NCI-H526 treated with DMSO at 0.1 percent for 48 hours (cell line): Measurements from ENCODE around the gene DKK3.
"Not testable (repeated sequence)": the region's sequence is repeated elsewhere in the genome, so short reads cannot be mapped to it uniquely, and the experiment has no call there.

ENCODE experiments used
- DNase-seq: peaks from one replicate; lab custom pipeline; 2025; lab: John Stamatoyannopoulos, UW

DKK3 gene

DNA sequence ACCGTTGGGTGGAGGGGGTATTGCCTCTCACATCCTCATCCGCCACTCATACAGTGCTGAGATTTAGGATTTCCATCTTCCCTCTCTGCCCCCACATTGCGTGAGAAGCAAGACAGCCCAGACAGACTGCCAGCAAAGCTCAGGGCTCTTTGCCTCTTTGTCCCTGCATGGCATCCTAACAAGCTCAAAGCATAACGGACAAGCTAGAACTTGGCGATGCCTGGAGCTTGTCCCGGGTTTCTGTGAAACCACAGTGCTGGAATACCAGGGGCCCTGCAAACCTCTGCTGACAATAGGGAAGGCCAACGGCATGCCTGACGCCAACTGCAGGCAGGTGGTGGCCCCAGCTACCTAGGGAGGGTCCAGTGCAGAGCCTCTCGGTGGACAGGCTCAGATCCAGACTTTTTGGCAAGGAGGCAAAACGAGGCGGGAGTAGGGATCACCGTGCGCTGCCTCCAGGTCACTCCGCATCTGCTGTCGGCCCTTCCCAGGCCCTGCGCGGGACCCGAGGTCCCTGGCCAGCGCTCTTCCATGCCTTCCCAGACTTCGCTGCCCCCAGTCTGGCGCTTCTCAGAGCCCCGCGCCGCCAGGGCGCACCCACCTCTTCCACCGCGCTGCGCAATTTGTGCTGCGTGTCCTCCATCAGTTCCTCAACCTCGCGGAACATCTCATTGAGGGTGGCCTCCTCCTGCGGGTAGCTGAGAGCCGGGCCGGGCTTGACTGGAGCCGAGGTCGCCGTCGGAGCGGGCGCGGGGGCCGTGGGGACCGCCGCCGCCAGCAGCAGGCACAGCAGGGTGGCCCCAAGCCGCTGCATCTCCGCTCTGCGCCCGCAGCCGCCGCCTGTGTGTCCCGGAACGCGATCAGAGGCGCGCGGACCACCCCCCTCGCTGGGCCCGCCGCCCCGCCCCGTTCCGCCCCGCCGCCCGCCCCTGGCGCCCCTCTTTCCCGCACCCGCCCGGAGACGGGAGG, at the start of gene DKK3:
Gene DKK3, minus strand, starts transcription at position 858 of the 969 bp plus-strand sequence. Its CDS starts 44 bp downstream, at position 814.
- DNase-seq: peak; percentile 22

DNA sequence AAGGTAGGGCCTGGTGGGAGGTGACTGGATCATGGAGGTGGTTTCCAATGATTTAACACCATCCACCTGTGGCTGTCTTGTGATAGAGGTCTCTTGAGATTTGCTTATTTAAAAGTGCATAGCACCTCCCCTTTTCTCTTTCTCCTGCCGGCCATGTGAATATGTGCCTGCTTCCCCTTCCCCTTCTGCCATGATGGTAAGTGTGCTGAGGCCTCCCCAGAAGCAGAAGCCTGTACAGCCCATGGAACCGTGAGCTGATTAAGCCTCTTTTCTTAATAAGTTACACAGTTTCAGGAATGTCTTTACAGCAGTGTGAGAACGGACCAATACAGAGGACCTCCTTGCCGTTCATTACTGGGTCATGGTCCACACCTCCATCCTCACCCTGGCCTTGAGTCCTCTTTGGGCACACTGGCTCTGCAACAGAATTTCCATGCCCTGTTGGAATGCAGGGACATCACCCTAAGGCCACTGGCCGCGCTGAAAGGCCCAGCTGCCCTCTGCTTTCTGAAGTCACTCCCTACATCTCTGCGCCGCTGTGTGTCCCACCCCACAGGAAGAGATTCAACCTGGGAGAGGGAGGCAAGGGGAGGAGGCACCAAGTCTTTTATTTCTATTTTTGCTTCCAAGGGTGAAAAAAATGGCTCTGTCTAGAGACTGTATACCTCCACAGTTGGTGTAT, 49.0 kb upstream of the DKK3 start:
- DNase-seq: no peak

DNA sequence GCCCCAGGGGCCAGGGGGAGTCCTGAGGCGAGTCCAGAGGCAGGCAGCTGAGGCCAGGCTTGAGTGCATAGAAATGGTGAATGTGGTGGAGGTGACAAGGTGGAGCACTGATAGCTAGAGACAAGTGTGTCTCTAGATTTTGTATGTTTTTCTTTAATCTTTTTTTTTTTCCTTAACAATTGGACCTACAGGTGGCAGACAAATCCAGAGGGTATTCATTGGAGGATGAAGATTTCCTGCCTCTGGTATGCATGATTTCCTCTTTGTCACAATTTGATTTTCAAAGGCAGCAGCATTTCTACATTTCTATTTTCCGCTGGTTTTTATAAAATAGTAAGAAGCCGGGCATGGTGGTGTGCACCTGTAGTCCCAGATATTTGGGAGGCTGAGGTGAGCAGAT, 47.7 kb upstream of the DKK3 start:
- no peak for DNase-seq

DNA sequence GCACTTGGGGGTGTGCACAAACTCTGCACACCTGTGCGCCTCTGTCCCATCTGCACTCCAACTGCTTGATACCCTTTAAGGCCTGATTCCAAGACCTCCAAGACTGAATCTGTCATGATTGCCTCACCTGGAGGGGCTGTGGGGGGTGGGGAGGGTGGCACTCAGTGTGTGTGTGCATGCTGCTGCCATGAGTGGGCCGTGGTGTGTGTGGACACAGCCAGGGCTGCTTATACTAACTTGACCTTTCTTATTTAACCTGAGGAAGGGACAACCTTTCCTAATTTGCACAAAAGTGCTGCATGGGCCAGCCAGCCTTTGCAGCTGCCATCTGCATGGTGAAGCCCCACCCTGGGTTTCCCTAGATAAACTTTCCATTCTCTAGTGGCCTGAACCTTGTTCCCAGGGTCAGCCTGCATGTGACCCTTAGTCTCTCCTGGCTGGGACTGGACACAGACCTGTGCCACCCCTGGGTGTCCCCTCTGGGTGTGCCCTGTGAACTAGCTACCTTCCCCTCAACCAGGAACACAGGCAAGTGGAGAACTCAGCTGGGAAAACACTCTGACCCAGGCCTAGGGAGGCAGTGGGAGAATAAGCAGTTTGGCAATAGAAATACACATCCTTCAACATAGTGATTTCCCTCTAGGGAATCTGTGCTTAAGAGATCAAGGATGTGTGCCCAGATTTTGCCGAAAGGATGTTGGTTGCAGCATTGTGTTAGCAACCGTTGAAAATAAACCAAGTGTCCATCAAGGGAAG, 45.4 kb upstream of the DKK3 start:
- no peak for DNase-seq

DNA sequence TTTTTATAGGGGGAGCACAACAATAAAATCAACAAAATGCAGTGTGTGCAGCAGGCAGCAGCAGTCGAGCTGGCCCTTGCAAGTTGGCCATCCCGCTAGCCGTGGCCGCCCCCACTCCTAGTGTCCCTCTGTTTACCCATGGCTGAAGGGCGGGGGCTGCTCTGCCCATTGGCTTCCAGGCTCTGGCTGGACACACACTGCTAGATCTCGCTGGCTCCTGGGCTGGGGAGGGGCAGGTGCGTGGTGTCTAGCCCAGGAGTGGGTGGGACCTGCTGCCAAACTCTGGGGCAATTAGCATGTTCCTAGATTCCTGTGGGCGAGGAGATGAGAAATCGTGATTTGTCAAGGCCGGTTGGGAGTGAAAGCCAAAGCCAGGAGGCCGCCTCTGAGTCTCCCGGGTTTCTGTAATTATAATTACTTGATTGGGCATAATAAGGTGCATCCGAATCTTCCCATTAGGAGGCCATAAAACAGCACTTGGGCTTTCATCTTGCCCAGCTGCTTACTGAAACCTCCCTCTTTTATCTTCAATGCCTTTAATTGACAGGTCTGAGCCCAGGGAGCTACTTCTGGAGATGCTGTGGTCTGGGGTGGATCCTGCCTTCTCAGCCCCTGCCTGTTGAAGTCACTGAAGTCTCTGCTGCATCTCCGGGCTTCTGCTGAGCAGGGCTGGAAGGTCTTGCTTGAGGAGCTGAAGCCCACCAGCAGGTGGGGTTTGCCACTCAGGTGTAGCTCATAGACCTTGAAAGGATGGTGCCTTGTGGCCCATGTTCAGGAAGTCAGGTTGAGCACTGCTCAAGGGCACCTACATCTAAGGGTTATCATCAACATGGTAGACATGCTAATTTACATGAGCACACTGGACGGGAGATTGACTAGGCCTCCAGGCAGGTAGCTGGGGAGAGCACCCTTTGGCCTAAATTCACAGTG, 44.5 kb upstream of the DKK3 start:
- DNase-seq: no peak

DNA sequence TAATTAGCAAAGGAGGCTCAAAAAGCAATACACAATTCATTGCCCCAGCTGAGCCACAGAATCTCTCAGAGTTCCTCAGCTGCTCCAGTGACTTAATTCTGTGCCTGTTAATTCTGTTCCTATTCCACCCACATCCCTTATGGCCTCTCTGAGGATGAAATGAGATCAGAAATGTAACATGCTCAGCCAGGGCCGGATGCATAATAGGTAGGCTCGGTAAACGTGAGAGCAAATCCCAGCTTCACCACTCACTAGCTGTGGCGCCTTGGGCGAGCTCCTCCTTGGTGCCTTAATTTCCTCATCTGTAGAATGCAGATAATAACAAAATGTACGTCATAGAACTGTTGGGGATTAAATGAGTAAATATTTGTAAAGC, 42.8 kb upstream of the DKK3 start:
- DNase-seq: no peak

DNA sequence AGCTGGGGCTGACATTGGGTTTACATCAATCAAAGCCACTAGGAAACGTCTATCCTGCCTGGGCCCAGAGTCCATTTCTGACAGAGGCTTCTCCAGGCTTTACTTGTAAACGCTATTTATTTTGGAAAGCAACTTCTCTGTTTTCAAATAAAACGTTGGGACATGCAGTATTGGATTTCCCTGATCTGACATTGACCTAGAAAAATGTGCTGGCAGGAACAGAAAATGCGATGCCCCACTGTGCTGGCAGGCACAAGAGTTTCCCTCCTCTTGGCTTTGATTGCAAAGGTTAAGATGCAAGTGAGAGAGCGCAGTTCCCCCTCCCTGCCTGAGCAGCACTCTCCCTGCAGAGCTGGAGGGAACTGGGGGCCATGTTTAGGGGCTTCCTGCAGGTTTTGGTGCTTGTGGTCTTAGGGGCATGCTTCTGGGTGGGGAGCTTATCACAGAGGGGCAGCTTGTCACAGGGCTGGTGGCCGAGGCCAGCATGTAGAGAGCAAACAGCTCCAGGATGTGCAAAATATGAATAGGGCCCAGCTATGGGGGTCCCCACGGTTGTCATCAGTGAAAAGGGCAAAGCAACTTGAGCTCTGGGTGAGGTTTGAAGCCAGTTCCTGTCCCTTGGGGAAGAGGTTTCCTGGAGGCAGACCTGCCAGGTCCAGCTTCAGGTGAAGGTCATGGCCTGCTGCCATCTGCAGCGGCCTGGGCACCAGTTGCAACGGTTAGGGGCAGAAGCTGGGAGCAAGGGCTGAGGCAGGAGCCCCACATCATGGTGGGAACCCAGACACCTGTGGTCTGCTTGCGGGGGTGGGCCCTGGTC, 42.3 kb upstream of the DKK3 start:
- DNase-seq: no peak

DNA sequence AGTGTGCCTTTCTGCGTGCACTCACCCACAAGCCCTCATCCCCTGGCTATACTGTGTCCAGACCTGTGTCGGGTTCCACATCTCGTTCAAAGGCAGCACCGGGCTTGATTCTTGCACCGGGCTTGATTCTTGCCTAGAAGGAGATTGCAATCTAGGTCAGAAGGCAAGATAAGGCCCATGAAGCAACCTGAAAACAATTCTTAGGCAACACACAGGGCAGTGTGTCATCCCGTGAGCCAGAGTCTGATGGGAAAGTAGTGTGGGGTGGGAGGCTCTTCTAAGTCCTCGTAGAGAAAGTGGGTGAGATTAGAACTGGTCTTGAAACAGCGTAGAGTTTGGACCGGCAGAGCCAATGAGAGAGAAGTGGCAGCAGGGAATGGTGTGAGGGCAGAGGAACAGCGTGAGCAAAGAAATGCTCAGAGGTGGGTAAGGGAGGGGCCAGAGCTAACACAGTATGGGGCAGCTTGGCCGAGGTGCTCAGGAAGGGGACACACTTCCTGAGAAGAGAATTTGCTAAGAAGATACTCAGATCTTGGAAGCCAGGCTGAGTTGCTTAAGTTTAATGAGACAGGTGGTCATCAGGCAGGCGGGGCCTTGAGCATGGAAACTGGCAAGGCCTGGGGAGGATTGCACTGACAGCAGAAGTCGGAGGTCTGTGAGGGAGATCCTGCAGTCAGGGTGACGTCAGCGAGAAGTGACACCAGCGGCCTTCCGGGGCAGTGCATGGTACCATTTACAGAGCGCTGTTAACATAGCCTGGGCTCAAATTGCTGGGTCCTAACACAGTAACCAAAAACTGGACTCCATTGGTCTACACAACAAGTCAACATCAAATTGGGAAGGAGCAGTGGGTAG, 40.7 kb upstream of the DKK3 start:
- DNase-seq: no peak

DNA sequence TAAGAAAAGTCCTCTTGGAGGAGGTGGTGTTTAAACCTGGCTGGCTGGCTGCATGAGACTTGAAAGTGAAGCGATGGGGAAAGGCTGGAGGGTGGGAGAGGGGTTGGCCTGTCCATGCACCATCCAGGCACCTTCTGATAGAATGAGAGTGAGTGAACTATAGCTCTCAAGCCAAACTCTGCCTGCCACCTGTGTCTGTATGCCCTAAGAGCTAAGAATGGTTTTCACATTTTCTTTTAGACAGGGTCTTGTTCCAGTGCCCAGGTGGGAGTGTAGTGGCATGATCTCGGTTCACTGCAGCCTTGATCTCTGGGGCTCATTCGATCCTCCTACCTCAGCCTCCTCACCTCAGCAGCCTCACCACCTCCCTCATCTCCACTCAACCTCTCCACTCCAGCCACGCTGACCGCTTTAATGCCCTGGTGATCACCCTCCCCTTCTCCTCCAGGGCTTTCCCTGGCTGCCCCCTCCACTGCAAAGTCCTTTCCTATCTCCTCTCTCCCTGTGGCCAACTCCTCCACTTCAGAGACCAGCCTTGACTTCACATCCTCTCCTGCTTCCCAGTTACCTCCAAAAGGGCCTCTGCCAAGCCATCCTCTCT, 38.3 kb upstream of the DKK3 start:
- no peak for DNase-seq

DNA sequence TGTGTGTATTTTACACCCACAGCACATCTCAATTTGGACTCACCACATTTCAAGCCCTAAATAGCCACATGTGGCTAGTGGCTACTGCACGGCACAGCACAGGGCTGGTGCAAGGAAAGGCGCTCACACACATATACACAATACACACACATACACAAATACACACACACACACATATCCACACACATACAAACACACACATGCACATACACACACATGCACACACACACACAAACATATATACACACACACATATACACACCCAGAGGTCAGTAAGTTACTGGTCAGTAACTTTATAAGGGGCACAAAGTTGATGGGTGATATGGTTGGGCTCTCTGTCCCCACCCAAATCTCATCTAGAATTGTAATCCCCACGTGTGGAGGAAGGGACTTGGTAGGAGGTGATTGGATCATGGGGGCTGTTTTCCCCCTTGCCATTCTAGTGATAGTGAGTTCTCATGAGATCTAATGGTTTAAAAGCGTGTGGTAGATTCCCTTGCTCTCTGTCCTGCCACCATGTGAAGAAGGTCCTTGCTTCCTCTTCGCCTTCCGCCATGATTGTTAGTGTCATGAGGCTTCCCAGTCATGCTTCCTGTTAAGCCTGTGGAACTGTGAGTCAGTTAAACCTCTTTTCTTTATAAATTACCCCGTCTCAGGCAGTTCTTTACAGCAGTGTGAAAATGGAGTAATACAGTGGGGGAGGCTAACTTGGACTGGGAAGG, 37.6 kb upstream of the DKK3 start:
- DNase-seq: no peak

DNA sequence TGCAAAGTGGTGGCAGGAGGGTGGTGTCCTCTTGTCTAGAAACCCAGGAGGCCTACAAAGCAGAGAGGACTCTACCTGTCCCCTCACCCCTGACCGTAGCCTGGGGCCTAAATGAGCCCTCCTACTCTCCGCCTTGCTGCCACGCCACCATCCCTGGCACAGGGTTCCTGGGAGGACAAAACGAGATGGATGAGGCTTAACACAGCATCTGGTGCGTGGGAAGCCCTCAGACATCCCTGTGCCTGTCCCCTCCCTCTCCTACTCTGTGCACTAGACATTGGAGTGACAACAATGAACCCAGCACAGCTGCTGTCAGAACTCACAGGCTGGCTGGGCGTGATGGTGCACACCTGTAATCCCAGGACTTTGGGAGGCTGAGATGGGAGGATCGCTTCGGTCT, 36.4 kb upstream of the DKK3 start:
- DNase-seq: no peak

DNA sequence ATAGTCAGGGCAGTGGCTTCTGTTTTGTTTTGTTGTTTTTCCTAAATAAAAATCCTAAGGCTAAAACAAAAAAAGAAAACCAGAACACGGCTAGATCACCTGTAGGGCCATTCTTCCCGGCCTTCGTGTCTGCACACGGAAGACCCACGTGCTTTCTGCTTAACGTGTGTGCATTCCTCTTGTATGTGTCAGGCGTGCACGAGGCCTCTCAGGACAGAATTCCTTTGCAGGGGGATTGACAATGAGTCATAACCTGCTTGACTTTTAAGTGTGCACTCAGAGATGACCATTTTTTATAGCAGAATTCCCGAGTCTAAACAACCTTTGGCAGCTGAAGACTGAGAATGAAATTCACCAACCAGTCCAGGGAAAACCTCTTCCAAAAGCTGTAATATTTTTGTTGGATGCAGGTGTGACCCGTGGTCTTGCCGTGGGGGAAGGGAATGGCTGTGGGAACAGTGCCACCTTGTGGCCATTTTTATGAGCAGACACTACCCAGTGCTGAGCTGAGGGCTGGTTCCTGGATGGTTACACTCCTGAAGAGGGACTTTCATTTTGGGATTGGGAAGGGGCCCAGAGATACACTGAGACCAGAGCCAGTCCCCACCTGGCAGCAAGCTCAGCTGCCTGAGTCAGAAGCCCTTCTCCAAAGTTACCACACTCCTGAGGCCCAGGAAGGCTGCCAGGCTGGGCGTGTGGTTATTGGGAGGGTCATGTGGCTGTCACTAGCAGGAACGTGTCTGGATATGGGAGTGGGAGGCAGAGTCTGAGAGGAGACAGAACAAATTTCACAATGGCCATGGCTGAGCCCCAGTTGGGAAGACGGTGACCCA, 35.7 kb upstream of the DKK3 start:
- DNase-seq: peak; percentile 75

DNA sequence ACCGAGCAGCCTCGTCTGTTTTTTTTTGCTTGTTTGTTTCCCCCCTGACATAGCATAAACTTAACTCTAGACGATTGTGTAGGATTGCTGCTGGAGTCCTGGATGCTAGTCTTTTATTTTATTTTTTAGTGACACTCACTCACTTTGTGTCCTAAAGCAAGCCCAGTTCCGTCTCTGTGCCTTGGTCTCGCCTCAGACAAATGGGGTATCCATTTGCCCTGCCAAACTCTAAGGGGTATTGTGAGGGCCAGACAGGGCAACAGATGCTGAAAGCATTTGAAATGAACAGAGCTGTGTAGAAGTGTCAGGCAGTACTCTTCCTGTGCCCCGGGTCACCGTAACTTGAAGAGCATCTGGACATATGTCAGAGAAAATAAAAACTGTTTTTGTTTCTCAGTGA, 34.8 kb upstream of the DKK3 start:
- no peak for DNase-seq

DNA sequence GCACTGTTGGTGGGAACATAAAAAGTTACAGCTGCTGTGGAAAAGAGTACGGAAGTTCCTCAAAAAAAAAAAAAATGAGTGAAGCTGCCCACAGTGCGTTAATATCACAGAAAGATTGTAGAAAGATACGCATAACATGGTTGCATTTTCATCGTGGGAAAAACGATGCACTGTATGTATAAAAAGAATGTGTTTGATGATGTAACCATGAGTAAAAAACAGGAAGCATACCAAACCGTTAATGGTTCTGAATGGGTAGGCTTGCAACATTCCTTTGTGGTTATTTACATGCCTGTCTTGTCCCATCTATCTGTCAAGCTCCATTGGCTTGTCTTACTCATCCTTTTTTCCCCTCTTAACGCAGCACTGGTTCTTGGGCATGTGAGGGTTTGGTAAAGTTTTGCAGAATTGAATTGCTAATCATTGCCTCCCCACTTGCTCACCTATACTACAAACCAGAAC, 33.8 kb upstream of the DKK3 start:
- no peak for DNase-seq

DNA sequence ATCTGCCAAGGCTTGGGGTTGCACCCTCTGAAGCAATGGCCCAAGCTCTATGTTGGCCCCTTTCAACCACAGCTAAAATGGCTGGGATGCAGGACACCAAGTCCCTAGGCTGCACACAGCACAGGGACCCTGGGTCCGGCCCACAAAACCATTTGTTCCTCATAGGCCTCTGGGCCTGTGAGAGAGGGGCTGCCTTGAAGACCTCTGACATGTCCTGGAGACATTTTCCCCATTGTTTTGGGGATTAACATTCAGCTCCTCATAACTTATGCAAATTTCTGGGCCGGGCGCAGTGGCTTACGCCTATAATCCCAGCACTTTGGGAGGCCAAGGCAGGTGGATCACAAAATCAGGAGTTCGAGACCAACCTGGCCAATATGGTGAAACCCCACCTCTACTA, 32.3 kb upstream of the DKK3 start:
- not testable (repeated sequence) for DNase-seq

DNA sequence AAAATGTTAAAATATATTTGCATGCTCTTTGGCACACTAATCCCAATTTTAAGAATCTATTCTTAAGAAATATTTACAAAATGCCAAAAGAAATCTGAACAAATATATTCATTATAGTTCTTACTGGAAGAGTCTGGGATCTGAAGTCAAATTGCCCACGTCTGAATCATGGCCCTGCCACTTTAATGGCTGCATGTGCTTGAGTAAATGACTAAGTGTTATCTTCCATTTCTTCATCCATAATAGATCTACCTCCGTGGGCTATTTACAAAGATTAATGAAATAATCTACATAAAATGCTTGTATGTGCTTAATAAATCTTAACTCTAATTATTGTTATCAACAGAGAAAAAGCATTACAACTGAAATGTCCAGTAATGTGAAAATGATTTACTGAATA, 24.5 kb upstream of the DKK3 start:
- no peak for DNase-seq

DNA sequence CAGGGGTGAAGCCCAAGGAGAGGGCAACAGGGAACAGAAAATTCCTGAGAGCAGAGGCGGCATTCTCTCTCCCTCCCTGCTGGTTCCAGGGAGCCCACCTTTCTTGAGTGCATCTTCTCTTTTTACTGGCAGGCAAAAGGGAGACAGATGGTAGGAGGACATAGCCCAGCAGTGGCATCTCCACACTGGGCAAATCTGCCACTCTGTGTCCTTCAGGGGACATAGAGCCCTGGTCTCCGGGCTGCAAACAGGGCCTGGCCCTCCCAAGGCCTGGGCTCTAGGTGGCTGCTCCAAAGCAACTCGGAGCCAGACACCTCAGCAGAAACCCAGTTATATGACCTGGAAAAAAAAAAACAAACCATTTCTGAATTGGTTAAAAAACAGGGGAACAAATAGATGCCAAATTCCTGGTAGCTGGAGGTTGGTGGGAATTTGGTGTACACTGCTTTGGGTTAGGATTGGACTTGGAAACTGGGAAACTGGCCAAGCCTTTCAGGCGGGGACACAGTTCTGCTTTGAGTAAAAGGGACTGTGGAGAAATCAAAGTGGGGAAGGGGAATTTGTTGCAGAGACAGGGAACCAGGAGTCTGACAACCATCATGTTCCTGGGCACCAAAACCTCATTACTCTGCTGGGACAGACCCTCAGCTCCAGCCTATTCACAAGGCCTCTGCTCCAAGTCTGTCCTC, 23.6 kb upstream of the DKK3 start:
- no peak for DNase-seq
